ENCODE results near the gene MTA1. TPM values are rescaled to one million over a fixed set of nuclear protein-coding genes. Genes with fewer than 3 reads are reported as not detected.

The MTA1 gene
- total RNA-seq, 1 donor from 2014 or later, result 59.8 TPM

- Histone ChIP-seq H2AFZ (replicated peaks) (no peak overlapping the region), H3F3A (ENCODE audit: low read depth) (no peaks in the 10 kb centered on the region), H3K27ac (no peak overlapping the region), H3K79me2 (ENCODE audit: low read depth) (no peaks in the 10 kb centered on the region), H3K9ac (no peak overlapping the region), H3K36me3 (no peaks in the 10 kb centered on the region), H3K4me3 (no peak overlapping the region), H4K20me1 (ENCODE audit: low read depth) (peaks cover 10% of the 10 kb centered on the region), H3K4me2 (no peak overlapping the region), H3K27me3 (no peaks in the 10 kb centered on the region), H3K9me3 (ENCODE audit: low read depth) (no peaks in the 10 kb centered on the region), H3K4me1 (no peaks in the 10 kb centered on the region)
- Mint-ChIP-seq H3K9me3 (no peaks in the 10 kb centered on the region), H3K4me1 (no peaks in the 10 kb centered on the region), H3K27me3 (ENCODE audit: insufficient read depth, low read depth) (peaks cover 8% of the 10 kb centered on the region), H3K4me3 (no peak overlapping the region), H3K36me3 (peaks cover 12% of the 10 kb centered on the region), H3K27ac (no peak overlapping the region)
- no peak for DNase-seq (ENCODE audit: low spot score)
- TF ChIP-seq CTCF (IDR thresholded peaks at IDR 0.05) (no peak), EZH2 (IDR thresholded peaks at IDR 0.05) (no peak), EZH2phosphoT487 (IDR thresholded peaks at IDR 0.05) (no peak)
Measured at GRCh38 chr14:105458571-105458970, 38.9 kb downstream of the MTA1 start.

DNA sequence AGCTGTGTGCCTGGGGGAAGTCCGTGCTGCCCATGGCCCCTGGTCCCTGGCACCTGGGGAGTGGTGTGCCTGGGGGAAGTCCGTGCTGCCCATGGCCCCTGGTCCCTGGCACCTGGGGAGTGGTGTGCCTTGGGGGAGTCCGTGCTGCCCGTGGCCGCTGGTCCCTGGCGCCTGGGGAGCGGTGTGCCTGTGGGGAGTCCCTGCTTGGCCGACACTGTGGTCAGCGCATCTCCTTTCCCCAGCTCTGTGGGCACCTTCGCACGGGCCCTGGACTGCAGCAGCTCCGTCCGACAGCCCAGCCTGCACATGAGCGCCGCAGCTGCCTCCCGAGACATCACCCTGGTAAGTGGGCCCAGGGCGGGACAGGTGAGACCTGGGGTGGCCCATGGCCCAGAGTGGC lies 40.5 kb downstream of the MTA1 start:
- Mint-ChIP-seq H3K4me1 (no peaks in the 10 kb centered on the region), H3K36me3 (peaks cover 12% of the 10 kb centered on the region), H3K27me3 (ENCODE audit: insufficient read depth, low read depth) (peaks cover 8% of the 10 kb centered on the region), H3K27ac (no peak overlapping the region), H3K9me3 (no peaks in the 10 kb centered on the region), H3K4me3 (no peak overlapping the region)
- Histone ChIP-seq H3F3A (ENCODE audit: low read depth) (no peaks in the 10 kb centered on the region), H3K27me3 (no peaks in the 10 kb centered on the region), H3K4me3 (no peak overlapping the region), H3K9me3 (ENCODE audit: low read depth) (no peaks in the 10 kb centered on the region), H3K4me1 (no peaks in the 10 kb centered on the region), H4K20me1 (ENCODE audit: low read depth) (peaks cover 13% of the 10 kb centered on the region), H3K36me3 (no peaks in the 10 kb centered on the region), H2AFZ (replicated peaks) (no peak overlapping the region), H3K27ac (no peak overlapping the region), H3K9ac (no peak overlapping the region), H3K79me2 (ENCODE audit: low read depth) (no peaks in the 10 kb centered on the region), H3K4me2 (no peak overlapping the region)
- no peak for DNase-seq (ENCODE audit: low spot score)
- TF ChIP-seq EZH2phosphoT487 (IDR thresholded peaks at IDR 0.05) (no peak), CTCF (IDR thresholded peaks at IDR 0.05) (no peak), EZH2 (IDR thresholded peaks at IDR 0.05) (no peak)

GRCh38 chr14:105460616-105461015 lies 41.0 kb downstream of the MTA1 start:
- Histone ChIP-seq H2AFZ (replicated peaks) (no peak overlapping the region), H3F3A (ENCODE audit: low read depth) (no peaks in the 10 kb centered on the region), H3K9ac (no peak overlapping the region), H3K27me3 (no peaks in the 10 kb centered on the region), H4K20me1 (ENCODE audit: low read depth) (peaks cover 10% of the 10 kb centered on the region), H3K79me2 (ENCODE audit: low read depth) (no peaks in the 10 kb centered on the region), H3K36me3 (no peaks in the 10 kb centered on the region), H3K4me2 (no peak overlapping the region), H3K27ac (no peak overlapping the region), H3K9me3 (ENCODE audit: low read depth) (no peaks in the 10 kb centered on the region), H3K4me3 (no peak overlapping the region), H3K4me1 (no peaks in the 10 kb centered on the region)
- no peaks in the 10 kb centered on the region for H3K4me1 Mint-ChIP-seq
- H3K9me3 Mint-ChIP-seq, result no peaks in the 10 kb centered on the region
- DNase-seq (ENCODE audit: low spot score), result no peak
- peaks cover 8% of the 10 kb centered on the region for H3K36me3 Mint-ChIP-seq
- no peak overlapping the region for H3K4me3 Mint-ChIP-seq
- no peak overlapping the region for H3K27ac Mint-ChIP-seq
- TF ChIP-seq EZH2phosphoT487 (IDR thresholded peaks at IDR 0.05) (no peak), CTCF (IDR thresholded peaks at IDR 0.05) (no peak)
- H3K27me3 Mint-ChIP-seq (ENCODE audit: insufficient read depth, low read depth), result peaks cover 8% of the 10 kb centered on the region

Measured in neural progenitor cell (in vitro differentiated cells).